RWPE2 (cell line): Measurements from ENCODE around the gene WNT6.

Source experiments
- ATAC-seq: fragments of 200-7000 bp; cut with Tn5 transposase; 3 replicates; pipeline ENCODE4 v1.9.1; 2021; ENCODE audit warnings: low read depth
- DNase-seq: peaks from one replicate; pipeline ENCODE4 v3.0.0-alpha.2; 2020; ENCODE audit warnings: low spot score
- H3K27ac ChIP-seq: fragments of 450-650 bp; 2 replicates; pipeline ENCODE4 v1.5.1; 2017; ENCODE audit warnings: mild to moderate bottlenecking; ENCODE audit not compliant: poor library complexity, severe bottlenecking
- H3K27me3 ChIP-seq: fragments of 250-450 bp; sonication (Bioruptor Pico); 2 replicates; pipeline ENCODE4 v1.5.1; 2021; ENCODE audit warnings: mild to moderate bottlenecking, moderate library complexity; ENCODE audit not compliant: insufficient read depth, poor library complexity, severe bottlenecking
- H3K36me3 ChIP-seq: fragments of 250-450 bp; sonication (Bioruptor Pico); 2 replicates; pipeline ENCODE4 v1.5.1; 2020; ENCODE audit warnings: low read depth, mild to moderate bottlenecking, moderate library complexity
- H3K4me1 ChIP-seq: fragments of 250-450 bp; sonication (Bioruptor Pico); 2 replicates; pipeline ENCODE4 v1.5.1; 2021; ENCODE audit warnings: mild to moderate bottlenecking, moderate library complexity; ENCODE audit not compliant: insufficient read depth, poor library complexity, severe bottlenecking
- H3K4me3 ChIP-seq: fragments of 250-450 bp; sonication (Bioruptor Pico); 2 replicates; pipeline ENCODE4 v1.5.1; 2021; ENCODE audit warnings: mild to moderate bottlenecking, moderate library complexity; ENCODE audit not compliant: severe bottlenecking
- H3K9me3 ChIP-seq: fragments of 250-450 bp; sonication (Bioruptor Pico); 2 replicates; pipeline ENCODE4 v1.5.1; 2021; ENCODE audit warnings: mild to moderate bottlenecking, moderate library complexity; ENCODE audit not compliant: severe bottlenecking
- CTCF ChIP-seq: fragments of 450-650 bp; IDR thresholded peaks from one replicate; pipeline ENCODE4 v1.5.1; 2017; ENCODE audit warnings: mild to moderate bottlenecking, moderate library complexity; ENCODE audit not compliant: poor library complexity, severe bottlenecking

Gene WNT6

GRCh38 chr2:218819093-218819492 lies 40.5 kb upstream of the WNT6 start:
- Histone ChIP-seq H3K4me3 (no peak overlapping the region), H3K27ac (no peak overlapping the region), H3K4me1 (no peaks in the 10 kb centered on the region), H3K9me3 (no peaks in the 10 kb centered on the region), H3K36me3 (no peaks in the 10 kb centered on the region), H3K27me3 (no peaks in the 10 kb centered on the region)
- ATAC-seq, result no peak
- no peak for DNase-seq
- TF ChIP-seq CTCF, result no peak

GRCh38 chr2:218820746-218821369 lies 38.7 kb upstream of the WNT6 start:
- no peak overlapping the region for H3K27ac ChIP-seq
- H3K36me3 ChIP-seq, result no peaks in the 10 kb centered on the region
- H3K9me3 ChIP-seq, result no peaks in the 10 kb centered on the region
- H3K4me3 ChIP-seq, result no peak overlapping the region
- no peaks in the 10 kb centered on the region for H3K27me3 ChIP-seq
- no peak for TF ChIP-seq CTCF
- DNase-seq, result no peak
- ATAC-seq, result no peak
- H3K4me1 ChIP-seq, result no peaks in the 10 kb centered on the region

- TF ChIP-seq CTCF, result no peak
- no peaks in the 10 kb centered on the region for H3K9me3 ChIP-seq
- H3K4me1 ChIP-seq, result no peaks in the 10 kb centered on the region
- DNase-seq (no peak), ATAC-seq (no peak)
- no peak overlapping the region for H3K27ac ChIP-seq
- H3K27me3 ChIP-seq, result no peaks in the 10 kb centered on the region
- no peaks in the 10 kb centered on the region for H3K36me3 ChIP-seq
- no peak overlapping the region for H3K4me3 ChIP-seq
Observed at GRCh38 chr2:218821605-218822211, 37.9 kb upstream of the WNT6 start.

- Histone ChIP-seq H3K4me1 (no peaks in the 10 kb centered on the region), H3K27me3 (no peaks in the 10 kb centered on the region), H3K36me3 (no peaks in the 10 kb centered on the region), H3K4me3 (no peak overlapping the region), H3K27ac (no peak overlapping the region), H3K9me3 (no peaks in the 10 kb centered on the region)
- no peak for TF ChIP-seq CTCF
- no peak for ATAC-seq
- no peak for DNase-seq
Observed at GRCh38 chr2:218822622-218823021, 37.0 kb upstream of the WNT6 start.

GRCh38 chr2:218823196-218823855 lies 36.3 kb upstream of the WNT6 start:
- DNase-seq (no peak), ATAC-seq (0 out of 3 replicates have a peak, but pooled peaks have one; percentile 36)
- no peak overlapping the region for H3K4me3 ChIP-seq
- no peaks in the 10 kb centered on the region for H3K36me3 ChIP-seq
- no peaks in the 10 kb centered on the region for H3K27me3 ChIP-seq
- no peak for TF ChIP-seq CTCF
- no peaks in the 10 kb centered on the region for H3K9me3 ChIP-seq
- H3K27ac ChIP-seq, result no peak overlapping the region
- H3K4me1 ChIP-seq, result no peaks in the 10 kb centered on the region
